ENCODE measurements around the gene NHS.

DNA sequence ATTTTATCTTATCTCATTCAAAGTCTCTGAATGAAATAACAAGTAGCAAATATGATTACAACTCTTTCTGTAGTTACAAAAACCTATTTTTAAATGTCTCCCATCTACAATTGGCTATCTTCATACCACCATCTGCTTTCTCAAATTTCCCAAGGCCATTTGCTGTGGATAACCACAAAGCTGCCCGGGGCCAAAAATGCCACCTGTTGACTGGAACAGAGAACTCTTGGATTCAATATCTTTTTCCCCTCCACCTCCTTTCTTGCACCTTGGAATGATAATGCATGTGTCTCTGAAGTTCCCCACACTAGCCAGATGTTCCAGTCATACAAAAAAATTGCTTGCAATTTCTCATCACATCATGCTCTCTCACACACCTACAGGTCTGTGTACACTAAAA lies 269.0 kb downstream of the NHS start:
- TF ChIP-seq TAF1 (CRISPR knock-in tag; IDR thresholded peaks at IDR 0.05): no peak
- TF ChIP-seq, protein P1, sequence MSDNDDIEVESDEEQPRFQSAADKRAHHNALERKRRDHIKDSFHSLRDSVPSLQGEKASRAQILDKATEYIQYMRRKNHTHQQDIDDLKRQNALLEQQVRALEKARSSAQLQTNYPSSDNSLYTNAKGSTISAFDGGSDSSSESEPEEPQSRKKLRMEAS (IDR thresholded peaks at IDR 0.05): no peak
- TF ChIP-seq, protein P2, sequence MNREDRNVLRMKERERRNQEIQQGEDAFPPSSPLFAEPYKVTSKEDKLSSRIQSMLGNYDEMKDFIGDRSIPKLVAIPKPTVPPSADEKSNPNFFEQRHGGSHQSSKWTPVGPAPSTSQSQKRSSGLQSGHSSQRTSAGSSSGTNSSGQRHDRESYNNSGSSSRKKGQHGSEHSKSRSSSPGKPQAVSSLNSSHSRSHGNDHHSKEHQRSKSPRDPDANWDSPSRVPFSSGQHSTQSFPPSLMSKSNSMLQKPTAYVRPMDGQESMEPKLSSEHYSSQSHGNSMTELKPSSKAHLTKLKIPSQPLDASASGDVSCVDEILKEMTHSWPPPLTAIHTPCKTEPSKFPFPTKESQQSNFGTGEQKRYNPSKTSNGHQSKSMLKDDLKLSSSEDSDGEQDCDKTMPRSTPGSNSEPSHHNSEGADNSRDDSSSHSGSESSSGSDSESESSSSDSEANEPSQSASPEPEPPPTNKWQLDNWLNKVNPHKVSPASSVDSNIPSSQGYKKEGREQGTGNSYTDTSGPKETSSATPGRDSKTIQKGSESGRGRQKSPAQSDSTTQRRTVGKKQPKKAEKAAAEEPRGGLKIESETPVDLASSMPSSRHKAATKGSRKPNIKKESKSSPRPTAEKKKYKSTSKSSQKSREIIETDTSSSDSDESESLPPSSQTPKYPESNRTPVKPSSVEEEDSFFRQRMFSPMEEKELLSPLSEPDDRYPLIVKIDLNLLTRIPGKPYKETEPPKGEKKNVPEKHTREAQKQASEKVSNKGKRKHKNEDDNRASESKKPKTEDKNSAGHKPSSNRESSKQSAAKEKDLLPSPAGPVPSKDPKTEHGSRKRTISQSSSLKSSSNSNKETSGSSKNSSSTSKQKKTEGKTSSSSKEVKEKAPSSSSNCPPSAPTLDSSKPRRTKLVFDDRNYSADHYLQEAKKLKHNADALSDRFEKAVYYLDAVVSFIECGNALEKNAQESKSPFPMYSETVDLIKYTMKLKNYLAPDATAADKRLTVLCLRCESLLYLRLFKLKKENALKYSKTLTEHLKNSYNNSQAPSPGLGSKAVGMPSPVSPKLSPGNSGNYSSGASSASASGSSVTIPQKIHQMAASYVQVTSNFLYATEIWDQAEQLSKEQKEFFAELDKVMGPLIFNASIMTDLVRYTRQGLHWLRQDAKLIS (CRISPR knock-in tag; IDR thresholded peaks at IDR 0.05): no peak
- TF ChIP-seq SOX6 (IDR thresholded peaks at IDR 0.05): no peak
- TF ChIP-seq SOX6 (CRISPR knock-in tag; IDR thresholded peaks at IDR 0.05): no peak
